CD4-positive, alpha-beta memory T cell (primary cell): ENCODE measurements around the gene ACVR1B. TPM values are rescaled to one million over a fixed set of nuclear protein-coding genes. Genes with fewer than 3 reads are reported as not detected.
"Not testable (repeated sequence)": the region's sequence is repeated elsewhere in the genome, so short reads cannot be mapped to it uniquely, and the experiment has no call there.

Source experiments
- CTCF ChIA-PET: fragments of 350-600 bp; sonication (Branson Sonifier 250); formaldehyde crosslinking; loops from one replicate; lab custom pipeline; 2021; ENCODE audit warnings: inconsistent platforms; ENCODE audit not compliant: partially characterized antibody; lab: Charles Lee
- POLR2A ChIA-PET: fragments of 350-600 bp; sonication (Branson Sonifier 250); formaldehyde crosslinking; loops from one replicate; lab custom pipeline; 2021; ENCODE audit not compliant: partially characterized antibody; lab: Charles Lee
- DNase-seq, 5 donors: peaks; one replicate each; pipeline versions ENCODE4 v3.0.0 to v3.0.0-alpha.2; 2020 to 2022; ENCODE audit warnings: mixed read lengths in 1 of 5
- H3K27ac ChIP-seq: one replicate; pipeline ENCODE4 v1.7.0; 2013; ENCODE audit warnings: low read depth, low read length
- H3K27me3 ChIP-seq: 2 replicates; pipeline ENCODE4 v1.7.0; 2013; ENCODE audit warnings: mild to moderate bottlenecking, low read length, moderate library complexity; ENCODE audit not compliant: insufficient read depth
- H3K36me3 ChIP-seq: 2 replicates; pipeline ENCODE4 v1.7.0; 2013; ENCODE audit warnings: mild to moderate bottlenecking, low read length, moderate library complexity; ENCODE audit not compliant: insufficient read depth
- H3K4me1 ChIP-seq: 2 replicates; pipeline ENCODE4 v1.7.0; 2013; ENCODE audit warnings: mild to moderate bottlenecking, low read length, moderate library complexity; ENCODE audit not compliant: insufficient read depth
- H3K4me3 ChIP-seq, 2 donors: one replicate each; pipeline ENCODE4 v1.7.0; 2013; ENCODE audit warnings: low read length in 2 of 2, mild to moderate bottlenecking in 1 of 2
- H3K9me3 ChIP-seq, 2 donors: one replicate each; pipeline ENCODE4 v1.7.0; 2013; ENCODE audit warnings: low read length in 2 of 2, control low read depth in 1 of 2; ENCODE audit not compliant: control insufficient read depth in 1 of 2
- H3K27ac Mint-ChIP-seq, 7 donors: one replicate each; pipeline ENCODE4 v1.8.0; 2020 to 2021; ENCODE audit warnings: mixed read lengths in 7 of 7, mild to moderate bottlenecking in 6 of 7, inconsistent platforms in 3 of 7, moderate library complexity in 3 of 7
- H3K27me3 Mint-ChIP-seq, 2 donors: one replicate each; pipeline ENCODE4 v1.8.0; 2020 to 2021; ENCODE audit warnings: mixed read lengths in 2 of 2
- H3K36me3 Mint-ChIP-seq, 2 donors: one replicate each; pipeline ENCODE4 v1.8.0; 2020 to 2021; ENCODE audit warnings: mixed read lengths in 2 of 2, inconsistent platforms in 1 of 2, mild to moderate bottlenecking in 1 of 2
- H3K4me1 Mint-ChIP-seq, 4 donors: one replicate each; pipeline ENCODE4 v1.8.0; 2020 to 2021; ENCODE audit warnings: mixed read lengths in 4 of 4, mild to moderate bottlenecking in 1 of 4
- H3K4me3 Mint-ChIP-seq, 8 donors: one replicate each; pipeline ENCODE4 v1.8.0; 2020 to 2021; ENCODE audit warnings: mixed read lengths in 8 of 8, mild to moderate bottlenecking in 7 of 8, moderate library complexity in 6 of 8, inconsistent platforms in 3 of 8
- H3K9me3 Mint-ChIP-seq, 8 donors: one replicate each; pipeline ENCODE4 v1.8.0; 2020 to 2021; ENCODE audit warnings: mixed read lengths in 8 of 8, mild to moderate bottlenecking in 5 of 8, inconsistent platforms in 3 of 8, moderate library complexity in 1 of 8
- intact Hi-C: fragments of 100-400 bp; cut with micrococcal nuclease; formaldehyde crosslinking; loops from one replicate; pipeline ENCODE4 v1.15.1; 2023
- polyA plus RNA-seq, 2 donors: library from polyadenylated mRNA; unstranded; fragments of 300-500 nt; fragmentation: Illumina TruSeq; gene quantifications; one replicate each; pipeline ENCODE4 v1.2.3, GENCODE V29; 2021
- total RNA-seq, 2 experiments: library from RNA; stranded (reverse); gene quantifications; one replicate each; pipeline ENCODE4 v1.2.3, GENCODE V29; 2021

Gene ACVR1B
- total and polyA plus RNA-seq, 4 experiments from 2014 or later = 0.42 to 12.6 (median 6.7) TPM

DNA sequence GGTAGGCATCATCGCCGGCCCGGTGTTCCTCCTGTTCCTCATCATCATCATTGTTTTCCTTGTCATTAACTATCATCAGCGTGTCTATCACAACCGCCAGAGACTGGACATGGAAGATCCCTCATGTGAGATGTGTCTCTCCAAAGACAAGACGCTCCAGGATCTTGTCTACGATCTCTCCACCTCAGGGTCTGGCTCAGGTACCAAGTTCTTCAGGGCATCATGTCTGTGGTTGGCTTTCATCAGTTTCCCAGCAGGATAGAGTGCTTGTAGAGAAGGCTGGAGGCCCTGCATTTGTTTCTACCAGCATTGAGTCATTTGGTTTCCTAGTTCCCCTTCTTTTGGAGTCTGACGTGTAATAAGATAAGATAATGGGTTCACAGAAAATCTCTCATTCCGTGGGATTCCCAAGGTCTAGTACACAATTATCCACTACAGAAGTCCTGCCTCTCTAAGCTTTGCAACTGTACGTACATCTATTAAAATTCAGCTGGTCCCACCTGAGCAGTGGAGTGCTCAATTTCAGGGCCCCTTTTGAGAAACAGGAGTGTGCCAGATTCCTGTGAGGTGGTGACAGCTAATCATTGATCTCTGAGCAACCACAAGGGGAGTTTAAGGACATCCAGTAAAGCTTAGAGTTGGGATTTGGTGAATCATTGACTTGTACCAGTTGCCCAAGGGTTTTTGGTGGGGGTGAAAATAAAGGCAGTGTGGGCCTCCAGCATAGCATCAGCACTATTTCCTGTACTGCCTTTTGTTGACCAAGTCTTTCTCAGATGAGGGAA lies 25.1 kb downstream of the ACVR1B start:
- intact Hi-C loops = no loop called here
- H3K9me3 Mint-ChIP-seq = no peaks in the 10 kb centered on the region
- no peak for DNase-seq

GRCh38 chr12:51977320-51977753 lies 25.8 kb downstream of the ACVR1B start:
- no peaks in the 10 kb centered on the region for H3K27me3 ChIP-seq
- H3K36me3 ChIP-seq = peaks cover 4% of the 10 kb centered on the region
- intact Hi-C loops = no loop called here
- no peak overlapping the region for H3K27ac Mint-ChIP-seq
- H3K4me3 Mint-ChIP-seq = no peak overlapping the region
- no peaks in the 10 kb centered on the region for H3K9me3 ChIP-seq
- H3K27me3 Mint-ChIP-seq = no peaks in the 10 kb centered on the region
- H3K27ac ChIP-seq = no peak overlapping the region
- ChIA-PET CTCF (interaction anchor here (0.6 to 3.8 kb wide), 11 partner anchors 10 to 53 kb away, joined by 3 to 19 read pairs (median 4); no protein-coding TSS in a partner anchor), POLR2A (interaction anchor here (0.6 kb wide), 1 partner anchor 51 kb away, joined by 3 read pairs; no protein-coding TSS in a partner anchor)
- H3K4me1 ChIP-seq = peaks cover 46% of the 10 kb centered on the region
- H3K4me1 Mint-ChIP-seq = peaks cover 46 to 64% (median 53%) of the 10 kb centered on the region in 4 donors
- no peak for DNase-seq
- H3K36me3 Mint-ChIP-seq = peaks cover 30 to 38% of the 10 kb centered on the region in 2 donors
- H3K9me3 Mint-ChIP-seq = no peaks in the 10 kb centered on the region
- H3K4me3 ChIP-seq = no peak overlapping the region

More for the DNA sequence above, 25.1 kb downstream of the ACVR1B start:
- ChIA-PET CTCF (interaction anchor here (0.6 to 7.6 kb wide), 10 partner anchors 11 to 53 kb away, joined by 3 to 61 read pairs (median 6); no protein-coding TSS in a partner anchor), POLR2A (no interaction called here)
- Histone ChIP-seq H3K4me3 (no peak overlapping the region), H3K9me3 (no peaks in the 10 kb centered on the region), H3K27me3 (no peaks in the 10 kb centered on the region), H3K4me1 (peaks cover 53% of the 10 kb centered on the region), H3K27ac (no peak overlapping the region), H3K36me3 (no peaks in the 10 kb centered on the region)
- Mint-ChIP-seq H3K27ac (peak overlapping the region in 4 of 7 donors; percentile 6 to 68 (median 48)), H3K27me3 (no peaks in the 10 kb centered on the region), H3K4me3 (peak overlapping the region in 2 of 8 donors; percentile 30 to 32), H3K36me3 (peaks cover 25 to 32% of the 10 kb centered on the region in 2 donors), H3K4me1 (peaks cover 52 to 72% (median 60%) of the 10 kb centered on the region in 4 donors)

- H3K36me3 ChIP-seq, H3K4me3 ChIP-seq, POLR2A ChIA-PET, H3K9me3 Mint-ChIP-seq, H3K27me3 Mint-ChIP-seq, H3K9me3 ChIP-seq, intact Hi-C loops, H3K27me3 ChIP-seq, H3K27ac Mint-ChIP-seq, H3K4me3 Mint-ChIP-seq, DNase-seq, H3K27ac ChIP-seq: not testable (repeated sequence)
- H3K4me1 Mint-ChIP-seq = peaks cover 28 to 44% (median 35%) of the 10 kb centered on the region in 4 donors
- peaks cover 26% of the 10 kb centered on the region for H3K4me1 ChIP-seq
- CTCF ChIA-PET = interaction anchor here (0.7 to 1.6 kb wide), 3 partner anchors 9 to 295 kb away, joined by 4 read pairs; partner anchors contain the start of gene KRT86
- peaks cover 42 to 45% of the 10 kb centered on the region in 2 donors for H3K36me3 Mint-ChIP-seq
Measured at GRCh38 chr12:51979306-51979705, 27.8 kb downstream of the ACVR1B start.

DNA sequence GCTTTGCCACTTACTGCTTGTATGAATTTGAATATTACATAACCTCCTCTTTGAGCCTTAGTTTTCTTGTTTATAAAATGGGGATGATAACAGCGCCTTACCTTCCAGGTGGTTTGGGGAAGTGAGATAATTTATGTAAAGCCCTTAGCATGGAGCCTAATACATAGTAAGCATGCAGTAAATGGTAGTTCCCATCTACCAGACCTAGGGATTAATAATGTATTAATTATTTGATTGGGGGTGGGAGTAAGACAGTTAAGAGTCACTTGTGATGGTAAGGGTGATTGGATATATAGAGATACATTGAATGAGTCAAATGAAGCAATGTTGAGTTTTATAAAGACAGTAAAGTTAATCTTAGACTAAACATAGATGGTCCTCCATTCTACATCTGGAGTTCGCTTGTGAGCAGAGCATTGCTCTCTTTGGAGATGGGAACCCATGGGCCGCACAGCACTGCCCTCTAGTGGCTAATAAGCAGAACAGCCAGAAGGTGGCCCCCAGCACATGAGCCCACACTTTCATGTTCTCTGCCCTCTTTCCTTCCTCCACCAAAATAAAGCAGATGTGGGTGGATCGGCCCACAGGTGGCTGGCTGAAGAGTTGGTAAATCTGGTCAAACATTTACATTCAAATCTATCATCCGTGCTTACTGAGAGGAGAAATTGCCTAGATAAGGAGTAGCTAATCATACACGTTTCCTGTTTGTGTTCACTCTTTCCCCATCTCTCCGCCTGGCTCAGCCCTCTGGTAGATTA lies 28.7 kb downstream of the ACVR1B start:
- H3K4me1 Mint-ChIP-seq = peaks cover 19 to 35% (median 26%) of the 10 kb centered on the region in 4 donors
- Histone ChIP-seq H3K9me3 (no peaks in the 10 kb centered on the region), H3K4me3 (no peak overlapping the region), H3K27ac (no peak overlapping the region), H3K36me3 (peaks cover 12% of the 10 kb centered on the region), H3K27me3 (no peaks in the 10 kb centered on the region), H3K4me1 (peaks cover 17% of the 10 kb centered on the region)
- no peaks in the 10 kb centered on the region for H3K27me3 Mint-ChIP-seq
- intact Hi-C loops = loop anchor here (1.0 kb wide), 4 partner anchors 9 to 109 kb away; no protein-coding TSS in a partner anchor
- ChIA-PET POLR2A (interaction anchor here (0.8 to 1.3 kb wide), 5 partner anchors 8 to 56 kb away, joined by 3 to 4 read pairs (median 3); partner anchors contain the start of gene ACVR1B), CTCF (interaction anchor here (0.7 to 34.6 kb wide), 17 partner anchors 9 to 136 kb away, joined by 3 to 1048 read pairs (median 5); no protein-coding TSS in a partner anchor)
- H3K36me3 Mint-ChIP-seq = peaks cover 46 to 47% of the 10 kb centered on the region in 2 donors
- peak overlapping the region in 1 of 8 donors; percentile 44 for H3K4me3 Mint-ChIP-seq
- peak; percentile 63 to 72 (median 67) for DNase-seq
- H3K9me3 Mint-ChIP-seq = no peaks in the 10 kb centered on the region
- H3K27ac Mint-ChIP-seq = peak overlapping the region in 6 of 7 donors; percentile 10 to 75 (median 42)

DNA sequence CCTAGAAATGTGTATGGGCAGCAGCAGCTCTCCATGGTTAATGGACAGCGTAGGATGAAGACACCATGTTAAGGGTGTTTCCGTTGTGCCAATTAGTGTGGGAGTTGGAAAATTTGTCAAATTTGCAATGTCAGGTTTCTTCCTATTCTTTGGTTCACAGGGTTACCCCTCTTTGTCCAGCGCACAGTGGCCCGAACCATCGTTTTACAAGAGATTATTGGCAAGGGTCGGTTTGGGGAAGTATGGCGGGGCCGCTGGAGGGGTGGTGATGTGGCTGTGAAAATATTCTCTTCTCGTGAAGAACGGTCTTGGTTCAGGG lies 29.3 kb downstream of the ACVR1B start:
- no peak overlapping the region for H3K4me3 Mint-ChIP-seq
- Histone ChIP-seq H3K9me3 (no peaks in the 10 kb centered on the region), H3K27me3 (no peaks in the 10 kb centered on the region), H3K4me3 (no peak overlapping the region), H3K36me3 (peaks cover 15% of the 10 kb centered on the region), H3K27ac (no peak overlapping the region), H3K4me1 (peaks cover 11% of the 10 kb centered on the region)
- no peaks in the 10 kb centered on the region for H3K27me3 Mint-ChIP-seq
- H3K4me1 Mint-ChIP-seq = peaks cover 14 to 30% (median 21%) of the 10 kb centered on the region in 4 donors
- ChIA-PET CTCF (interaction anchor here (0.7 to 34.6 kb wide), 17 partner anchors 9 to 136 kb away, joined by 3 to 1048 read pairs (median 5); no protein-coding TSS in a partner anchor), POLR2A (interaction anchor here (0.8 to 1.3 kb wide), 5 partner anchors 8 to 57 kb away, joined by 3 to 4 read pairs (median 3); partner anchors contain the start of gene ACVR1B)
- intact Hi-C loops = loop anchor here (1.0 kb wide), 4 partner anchors 9 to 109 kb away; no protein-coding TSS in a partner anchor
- peaks cover 44 to 51% of the 10 kb centered on the region in 2 donors for H3K36me3 Mint-ChIP-seq
- H3K9me3 Mint-ChIP-seq = no peaks in the 10 kb centered on the region
- no peak for DNase-seq
- no peak overlapping the region for H3K27ac Mint-ChIP-seq

DNA sequence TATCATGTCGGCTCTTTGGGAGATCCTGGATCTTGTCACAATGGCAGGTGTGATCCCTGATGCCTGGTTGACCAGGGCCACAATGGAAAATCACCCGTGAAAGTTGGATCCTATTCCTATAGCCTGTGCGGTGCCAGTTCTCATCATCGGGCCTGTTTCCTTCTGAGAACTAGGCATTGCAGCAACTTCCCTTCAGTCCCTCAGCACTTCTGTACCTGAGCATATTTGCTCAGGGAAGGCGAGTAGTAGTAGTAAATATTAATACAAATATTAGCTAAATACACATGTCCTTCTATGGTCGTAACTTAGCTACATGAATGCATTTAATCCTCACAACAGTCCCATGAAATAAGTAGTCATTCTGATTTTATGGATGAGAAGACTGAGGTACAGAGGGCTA lies 33.2 kb downstream of the ACVR1B start:
- peaks cover 29 to 49% of the 10 kb centered on the region in 2 donors for H3K36me3 Mint-ChIP-seq
- DNase-seq = no peak

More for the DNA sequence above, 33.2 kb downstream of the ACVR1B start:
- Histone ChIP-seq H3K4me3 (no peak overlapping the region), H3K27ac (no peak overlapping the region), H3K9me3 (no peaks in the 10 kb centered on the region), H3K27me3 (no peaks in the 10 kb centered on the region), H3K4me1 (peaks cover 9% of the 10 kb centered on the region), H3K36me3 (peaks cover 15% of the 10 kb centered on the region)
- intact Hi-C loops = no loop called here
- ChIA-PET CTCF (interaction anchor here (1.2 to 34.6 kb wide), 6 partner anchors 9 to 62 kb away, joined by 3 to 1048 read pairs (median 9); no protein-coding TSS in a partner anchor), POLR2A (no interaction called here)
- Mint-ChIP-seq H3K4me3 (no peak overlapping the region), H3K9me3 (no peaks in the 10 kb centered on the region), H3K27ac (no peak overlapping the region), H3K27me3 (no peaks in the 10 kb centered on the region), H3K4me1 (peaks cover 9 to 14% (median 12%) of the 10 kb centered on the region in 4 donors)
